ENCODE data around the gene MPPE1. TPM values are rescaled to one million over a fixed set of nuclear protein-coding genes. Genes with fewer than 3 reads are reported as not detected.

The MPPE1 gene
- total and polyA plus RNA-seq, 2 of the 4 experiments (the other 2 are of a cell fraction): 13.8 to 19.9 TPM

DNA sequence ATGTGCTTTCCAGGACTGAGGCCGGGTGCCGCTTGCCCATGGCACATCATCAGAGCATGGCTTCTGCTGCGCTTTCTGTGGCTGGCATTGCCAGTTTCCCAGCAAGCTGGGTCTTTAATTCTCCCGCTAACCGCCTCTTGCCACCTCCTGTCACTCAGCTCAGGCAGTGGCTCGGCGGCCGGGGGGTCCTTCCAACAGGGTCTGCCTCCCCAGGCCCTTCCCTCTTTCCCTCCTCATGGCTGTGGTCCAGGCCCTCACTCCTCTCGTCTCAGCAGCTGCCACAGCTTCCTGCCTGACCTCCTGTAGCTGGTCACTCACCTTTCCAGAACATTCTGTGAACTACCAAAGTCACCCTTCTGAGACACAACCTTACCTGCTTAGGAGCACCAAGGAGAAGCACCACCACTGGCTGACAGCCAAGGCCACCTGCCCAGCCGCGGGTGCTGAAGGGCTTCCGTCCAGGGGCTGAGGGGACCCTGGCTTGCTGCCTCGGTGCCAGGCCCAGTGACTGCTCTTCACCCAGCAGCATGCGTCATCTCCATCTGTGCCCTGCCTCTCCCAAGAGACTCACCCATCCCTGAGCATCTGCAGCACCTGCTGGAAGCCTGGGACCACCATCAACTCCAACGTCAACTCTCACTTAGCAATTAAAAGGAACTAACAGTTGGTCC lies 34.3 kb downstream of the MPPE1 start:
- intact Hi-C loops (cut with micrococcal nuclease): no loop called here
- in situ Hi-C loops (cut with MboI; ENCODE audit: low sequenced_read_pairs): no loop called here

More for the DNA sequence above, 34.3 kb downstream of the MPPE1 start:
- no peaks in the 10 kb centered on the region for H3K4me1 ChIP-seq (ENCODE audit: control insufficient read depth, insufficient read depth, low read length)
- no peaks in the 10 kb centered on the region for H3K9me1 ChIP-seq (ENCODE audit: insufficient read depth, low read length)
- no peak overlapping the region for H2BK15ac ChIP-seq (ENCODE audit: low read depth, low read length)
- no peak overlapping the region for H3K4me2 ChIP-seq (ENCODE audit: low read depth, low read length)
- H3K79me1 ChIP-seq (ENCODE audit: low read depth in 1 of 2, low read length in 2 of 2): no peaks in the 10 kb centered on the region
- ChIA-PET POLR2A (ENCODE audit: unreplicated experiment) (no interaction called here), CTCF (interaction anchor here (0.6 kb wide), 1 partner anchor 141 kb away, joined by 4 read pairs; no protein-coding TSS in a partner anchor)
- no peak overlapping the region for H2BK20ac ChIP-seq (ENCODE audit: low read depth, low read length)
- no peaks in the 10 kb centered on the region for H3K36me3 ChIP-seq (ENCODE audit: control insufficient read depth, insufficient read depth, low read length)
- no peak overlapping the region for H2BK5ac ChIP-seq (ENCODE audit: low read depth, low read length, poor library complexity, severe bottlenecking)
- H3K23ac ChIP-seq (ENCODE audit: low read depth, low read length): no peak overlapping the region
- dilution Hi-C loops (cut with HindIII; ENCODE audit: low sequenced_read_pairs, unreplicated experiment): no loop called here
- no peak overlapping the region for H3K4ac ChIP-seq (ENCODE audit: low read depth, low read length)
- no peak overlapping the region for H3K27ac ChIP-seq (ENCODE audit: insufficient read depth, low read length)
- H3K9me3 ChIP-seq (ENCODE audit: control insufficient read depth, insufficient read depth, low read length): no peaks in the 10 kb centered on the region
- H4K5ac ChIP-seq (ENCODE audit: low read depth, low read length): no peak overlapping the region
- TF ChIP-seq MXI1 (IDR thresholded peaks at IDR 0.05; ENCODE audit: borderline replicate concordance, low read depth, low read length) (no peak), CTCF (conservative IDR thresholded peaks at IDR 0.05; ENCODE audit: low read depth, low read length) (no peak), POLR2A (IDR thresholded peaks at IDR 0.05; ENCODE audit: low read depth, low read length) (no peak)
- no peaks in the 10 kb centered on the region for H4K20me1 ChIP-seq (ENCODE audit: insufficient read depth, low read length)
- ATAC-seq (ENCODE audit: low read depth) (no peak), DNase-seq (no peak)
- no peak overlapping the region for H2AFZ ChIP-seq (replicated peaks; ENCODE audit: low read length, poor library complexity)
- no peak overlapping the region for H3K14ac ChIP-seq (replicated peaks; ENCODE audit: low read depth, low read length)
- H3K27me3 ChIP-seq (ENCODE audit: control insufficient read depth, insufficient read depth, low read length): no peaks in the 10 kb centered on the region
- H3K4me3 ChIP-seq (ENCODE audit: insufficient read depth, low read depth, low read length): no peak overlapping the region
- WGBS, 2 experiments (ENCODE audit: extremely low coverage in 2 of 2, insufficient read length in 1 of 2): 87% methylated on average over 13 of the region's 15 CpGs; no CpG with 5 or more reads in 1 of the 2 experiments
- H2AK5ac ChIP-seq (ENCODE audit: low read depth, low read length): no peak overlapping the region; the same call in 1 of the 2 replicates
- H3K18ac ChIP-seq (ENCODE audit: low read depth, low read length): no peak overlapping the region
- no peak overlapping the region for H4K91ac ChIP-seq (ENCODE audit: insufficient read depth, low read depth, low read length)
- no peak overlapping the region for H4K8ac ChIP-seq (ENCODE audit: low read depth in 2 of 2, low read length in 2 of 2)
- H2BK120ac ChIP-seq (ENCODE audit: low read depth, low read length): no peak overlapping the region
- H3K56ac ChIP-seq (ENCODE audit: extremely low read depth, insufficient read depth, low read length): no peak overlapping the region
- no peak overlapping the region for H2AK9ac ChIP-seq (replicated peaks; ENCODE audit: low read depth, low read length, poor library complexity)
- no TSS peak for BruUV-seq (replicated peaks)
- H3K9ac ChIP-seq (ENCODE audit: low read depth, low read length): no peak overlapping the region

Data from IMR-90 (cell line).